Prostate gland (tissue), 2 donors: Measurements from ENCODE around the gene NHLH2.

Source experiments
- POLR2AphosphoS5 ChIP-seq: sonication (generic); formaldehyde crosslinking; IDR thresholded peaks from one replicate; pipeline ENCODE4 v1.6.1; 2017; ENCODE audit warnings: antibody characterized with exemption
- TF ChIP-seq, protein P1 (sequence below), 4 experiments: fragments of 200-600 bp in 2 of 4; fragments of 450-650 bp in 2 of 4; sonication (generic) in 2 of 4; IDR thresholded peaks; 1 replicate in 3 of 4; 2 replicates in 1 of 4; pipeline ENCODE4 v1.5.1; 2016 to 2019; ENCODE audit warnings: antibody characterized with exemption in 4 of 4, mild to moderate bottlenecking in 2 of 4, moderate library complexity in 2 of 4

- TF ChIP-seq, protein P1, sequence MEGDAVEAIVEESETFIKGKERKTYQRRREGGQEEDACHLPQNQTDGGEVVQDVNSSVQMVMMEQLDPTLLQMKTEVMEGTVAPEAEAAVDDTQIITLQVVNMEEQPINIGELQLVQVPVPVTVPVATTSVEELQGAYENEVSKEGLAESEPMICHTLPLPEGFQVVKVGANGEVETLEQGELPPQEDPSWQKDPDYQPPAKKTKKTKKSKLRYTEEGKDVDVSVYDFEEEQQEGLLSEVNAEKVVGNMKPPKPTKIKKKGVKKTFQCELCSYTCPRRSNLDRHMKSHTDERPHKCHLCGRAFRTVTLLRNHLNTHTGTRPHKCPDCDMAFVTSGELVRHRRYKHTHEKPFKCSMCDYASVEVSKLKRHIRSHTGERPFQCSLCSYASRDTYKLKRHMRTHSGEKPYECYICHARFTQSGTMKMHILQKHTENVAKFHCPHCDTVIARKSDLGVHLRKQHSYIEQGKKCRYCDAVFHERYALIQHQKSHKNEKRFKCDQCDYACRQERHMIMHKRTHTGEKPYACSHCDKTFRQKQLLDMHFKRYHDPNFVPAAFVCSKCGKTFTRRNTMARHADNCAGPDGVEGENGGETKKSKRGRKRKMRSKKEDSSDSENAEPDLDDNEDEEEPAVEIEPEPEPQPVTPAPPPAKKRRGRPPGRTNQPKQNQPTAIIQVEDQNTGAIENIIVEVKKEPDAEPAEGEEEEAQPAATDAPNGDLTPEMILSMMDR (IDR thresholded peaks at IDR 0.05) = no peak
- TF ChIP-seq POLR2AphosphoS5 = no peak
Measured at GRCh38 chr1:115790846-115791245, 50.1 kb downstream of the NHLH2 start.
